ENCODE measurements around the gene LYAR.

LYAR gene, protein sequence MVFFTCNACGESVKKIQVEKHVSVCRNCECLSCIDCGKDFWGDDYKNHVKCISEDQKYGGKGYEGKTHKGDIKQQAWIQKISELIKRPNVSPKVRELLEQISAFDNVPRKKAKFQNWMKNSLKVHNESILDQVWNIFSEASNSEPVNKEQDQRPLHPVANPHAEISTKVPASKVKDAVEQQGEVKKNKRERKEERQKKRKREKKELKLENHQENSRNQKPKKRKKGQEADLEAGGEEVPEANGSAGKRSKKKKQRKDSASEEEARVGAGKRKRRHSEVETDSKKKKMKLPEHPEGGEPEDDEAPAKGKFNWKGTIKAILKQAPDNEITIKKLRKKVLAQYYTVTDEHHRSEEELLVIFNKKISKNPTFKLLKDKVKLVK
- 26.1 reads per million, percentile 53 among the genes with 10 or more reads in this experiment for total RNA-seq

DNA sequence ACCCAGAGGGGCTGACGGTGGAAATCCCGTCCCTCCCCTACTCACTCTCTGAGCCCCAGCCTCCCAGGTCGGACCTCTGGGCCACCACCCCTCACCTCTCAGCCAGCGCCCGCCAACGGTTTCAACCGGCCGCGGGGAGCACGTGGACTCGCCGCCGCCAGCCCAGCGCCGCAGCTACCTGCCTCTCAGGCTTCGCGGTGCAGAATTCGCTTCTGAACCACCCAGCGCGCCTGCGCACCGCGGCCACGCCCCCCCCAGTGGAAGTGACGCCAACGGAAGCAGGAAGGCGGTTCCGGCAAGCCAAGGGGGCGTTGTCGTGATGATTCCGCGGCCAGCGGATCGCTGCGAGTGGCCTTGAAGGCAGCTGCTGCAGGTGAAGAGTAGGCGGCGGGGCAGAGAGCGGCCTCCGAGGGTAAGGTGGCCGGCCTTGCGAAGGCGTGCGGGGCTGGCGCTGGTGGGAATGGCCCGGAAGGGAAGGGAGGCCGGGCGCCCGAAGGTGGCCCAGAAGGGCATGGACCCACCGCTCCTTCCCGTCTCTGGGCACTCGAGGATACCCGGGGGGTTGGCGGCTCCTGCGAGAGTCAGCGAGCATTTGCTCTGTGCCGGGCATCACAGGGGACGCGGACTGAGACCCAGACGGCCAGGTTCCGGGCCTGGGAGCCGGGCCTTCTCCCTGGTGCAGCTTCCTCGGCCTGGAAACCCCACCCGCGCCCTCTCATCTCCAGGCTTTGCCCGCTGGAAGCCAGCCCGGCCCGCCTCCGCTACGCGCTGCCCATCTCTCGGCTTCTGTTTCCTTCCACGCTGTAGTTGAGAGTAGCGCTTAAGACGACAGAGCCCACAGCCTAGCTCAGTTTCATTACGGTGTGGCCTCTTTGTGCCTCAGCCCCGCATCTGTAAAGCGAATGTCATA lies at the start of gene LYAR, which contains the start of gene ZBTB49:
LYAR (minus strand) TSS at position 214 of the 910 bp plus-strand sequence. CDS start 6,412 bp downstream, outside the sequence.
ZBTB49 (plus strand) TSS at position 311 of the 910 bp plus-strand sequence. CDS start 9,695 bp downstream, outside the sequence.
- DNase-seq, result peak; percentile 96

DNA sequence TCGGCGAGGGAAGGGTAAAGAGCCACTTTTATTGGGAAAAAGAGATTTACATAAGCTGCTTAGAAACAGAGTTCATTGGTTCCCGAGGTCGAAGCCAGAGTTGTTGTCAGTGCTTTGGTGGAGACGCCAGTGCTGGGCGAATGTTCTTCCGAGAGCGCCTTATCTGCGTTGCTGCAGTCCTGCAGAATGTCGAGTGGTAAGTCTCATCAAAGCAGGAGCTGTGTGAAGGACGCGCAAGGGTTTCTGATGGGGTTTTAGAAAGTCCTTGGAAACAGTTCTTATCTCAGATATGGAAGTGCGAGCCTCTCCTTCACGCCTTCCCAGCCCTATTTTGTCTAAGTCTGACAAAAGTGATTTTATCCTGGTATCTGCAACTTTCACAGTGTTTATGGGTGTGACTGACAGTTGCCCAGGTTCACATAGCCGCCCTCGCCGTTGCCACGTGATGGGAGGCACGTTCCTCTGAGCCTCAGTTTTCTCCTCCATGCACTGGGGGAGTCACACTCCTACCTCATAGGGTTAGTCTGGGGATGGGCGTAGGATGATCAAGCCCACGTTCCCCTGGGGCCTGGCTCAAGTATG lies 49.6 kb upstream of the LYAR start:
- DNase-seq, result no peak

DNA sequence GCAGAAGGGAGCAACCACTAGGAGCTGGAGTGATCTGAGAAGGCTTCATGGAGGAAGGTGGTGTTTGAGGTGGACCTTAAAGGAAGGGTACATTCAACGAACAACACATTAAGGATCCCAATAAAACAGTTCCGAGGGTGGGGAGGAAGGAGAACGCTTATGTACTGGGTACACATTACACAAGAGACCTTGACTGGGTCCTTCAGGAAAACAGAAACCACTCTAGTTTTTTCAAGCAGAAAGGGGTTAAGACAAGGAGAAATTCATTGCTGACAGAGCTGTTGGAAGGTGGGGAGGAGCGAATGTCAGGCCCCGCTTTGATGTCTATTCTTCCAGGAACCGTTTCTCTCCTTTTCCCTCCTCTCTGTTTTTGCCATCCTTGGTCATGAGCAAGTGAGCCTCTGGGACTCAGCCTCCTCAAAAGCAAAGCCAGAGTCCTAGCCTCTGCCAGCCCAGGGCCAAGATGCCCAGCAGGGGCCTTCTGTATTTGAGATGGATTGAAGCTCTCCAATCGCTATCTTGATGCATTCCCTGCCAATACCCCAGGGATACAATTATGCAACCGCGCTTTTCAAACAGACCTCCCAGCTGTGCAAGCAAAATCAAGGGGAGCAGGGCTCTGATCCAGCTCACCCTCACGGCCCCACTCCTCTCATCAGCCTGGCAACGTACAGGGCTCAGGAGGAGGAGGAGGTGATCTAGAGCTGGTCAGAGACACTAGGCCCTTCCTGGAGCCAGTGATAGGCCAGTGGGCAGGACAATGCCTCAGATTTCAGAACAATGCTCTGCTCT lies 48.5 kb upstream of the LYAR start:
- no peak for DNase-seq

DNA sequence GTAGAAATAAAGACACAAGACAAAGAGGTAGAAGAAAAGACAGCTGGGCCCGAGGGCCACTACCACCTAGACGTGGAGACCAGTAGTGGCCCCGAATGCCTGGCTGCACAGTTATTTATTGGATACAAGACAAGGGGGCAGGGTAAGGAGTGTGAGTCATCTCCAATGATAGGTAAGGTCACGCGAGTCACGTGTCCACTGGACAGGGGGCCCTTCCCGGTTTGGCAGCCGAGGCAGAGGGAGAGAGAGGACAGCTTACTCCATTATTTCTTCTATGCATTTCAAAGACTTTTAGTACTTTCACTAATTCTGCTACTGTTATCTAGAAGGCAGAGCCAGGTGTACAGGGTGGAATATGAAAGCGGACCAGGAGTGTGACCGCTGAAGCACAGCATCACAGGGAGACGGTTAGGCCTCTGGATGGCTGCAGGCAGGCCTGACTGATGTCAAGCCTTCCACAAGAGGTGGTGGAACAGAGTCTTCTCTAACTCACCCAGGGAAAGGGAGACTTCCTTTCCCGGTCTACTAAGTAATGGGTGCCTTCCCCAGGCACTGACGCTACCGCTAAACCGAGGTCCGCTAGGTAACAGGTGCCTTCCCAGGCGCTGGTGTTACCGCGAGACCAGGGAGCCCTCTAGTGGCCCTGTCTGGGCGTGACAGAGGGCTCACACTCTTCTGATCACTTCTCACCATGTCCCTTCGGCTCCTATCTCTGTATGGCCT lies 45.0 kb upstream of the LYAR start:
- peak; percentile 66 for DNase-seq

DNA sequence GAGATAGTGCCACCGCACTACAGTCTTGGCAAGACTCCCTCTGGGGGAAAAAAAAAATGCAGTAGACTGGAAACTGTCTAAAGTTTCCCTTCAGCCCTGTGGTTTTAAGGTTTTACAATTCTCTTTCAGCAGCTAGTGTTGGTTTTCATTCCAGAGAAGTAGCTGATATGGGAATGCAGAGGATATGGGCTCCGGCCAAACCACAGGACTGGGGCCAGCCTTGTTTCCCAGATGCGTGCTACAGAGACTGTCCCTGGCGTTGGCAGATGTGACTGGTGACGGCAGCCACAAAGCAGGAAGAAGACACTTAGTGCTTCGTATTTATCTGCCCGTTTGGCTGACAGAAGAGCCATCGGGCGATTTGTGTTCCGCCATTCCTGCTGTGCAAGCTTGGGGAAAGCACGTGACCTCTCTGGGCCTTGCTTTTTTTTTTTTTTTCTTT lies 43.3 kb upstream of the LYAR start:
- no peak for DNase-seq

DNA sequence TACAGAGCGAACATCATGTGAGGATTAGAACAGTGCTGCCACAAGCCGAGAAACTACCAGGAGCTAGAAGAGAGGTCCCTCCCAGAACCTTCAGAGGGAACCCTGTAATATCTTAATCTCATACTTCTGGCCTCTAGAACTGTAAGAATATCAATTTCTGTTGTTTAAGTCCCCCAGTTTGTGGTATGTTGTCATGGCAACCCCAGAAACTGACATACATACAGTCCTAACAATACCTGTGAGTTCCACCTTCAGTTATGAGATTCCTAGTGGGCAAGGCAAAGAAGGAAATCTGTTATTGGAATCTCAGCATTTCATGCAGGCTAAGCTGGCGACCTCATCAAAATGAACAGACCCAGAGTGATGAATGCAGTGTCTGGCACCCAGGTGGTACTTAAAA lies 42.6 kb upstream of the LYAR start:
- no peak for DNase-seq

DNA sequence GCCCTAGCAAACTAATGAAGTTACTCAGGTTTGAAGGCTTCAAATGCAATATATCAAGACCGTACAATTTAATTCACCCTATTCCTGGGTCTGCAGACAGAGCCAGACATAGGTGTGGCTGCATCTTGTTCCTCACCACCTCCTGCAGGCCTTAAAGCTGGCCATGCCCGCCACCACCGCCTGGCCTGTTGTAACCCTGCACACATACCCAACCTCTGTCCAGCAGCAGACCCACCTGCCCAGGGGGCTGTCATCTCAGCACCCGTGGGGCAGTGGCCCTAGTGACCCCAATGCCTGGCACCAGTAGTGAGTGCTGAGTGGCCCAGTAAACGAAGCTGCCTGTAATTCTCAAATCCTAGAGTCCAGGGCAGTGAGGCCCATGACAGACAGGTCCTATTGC lies 40.8 kb upstream of the LYAR start:
- no peak for DNase-seq

DNA sequence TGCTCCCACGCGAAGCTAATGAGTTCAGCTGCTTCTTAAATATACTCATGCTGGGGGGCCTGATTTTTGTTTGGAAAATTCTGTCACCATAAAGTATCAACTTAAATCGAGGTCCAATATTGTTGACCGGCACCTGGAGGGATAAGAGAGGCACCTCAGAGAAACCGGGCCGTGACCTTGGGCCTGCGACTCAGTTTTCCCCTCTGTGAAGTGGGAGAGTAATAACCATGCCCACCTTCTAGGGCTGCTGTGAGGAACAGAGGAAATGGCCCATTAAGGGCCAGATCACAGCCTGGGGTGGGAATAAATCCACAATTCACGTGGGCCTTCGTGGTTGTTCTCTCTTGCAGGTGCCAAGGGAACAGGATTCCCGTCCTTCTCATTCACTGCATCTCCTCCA lies 39.5 kb upstream of the LYAR start:
- no peak for DNase-seq

DNA sequence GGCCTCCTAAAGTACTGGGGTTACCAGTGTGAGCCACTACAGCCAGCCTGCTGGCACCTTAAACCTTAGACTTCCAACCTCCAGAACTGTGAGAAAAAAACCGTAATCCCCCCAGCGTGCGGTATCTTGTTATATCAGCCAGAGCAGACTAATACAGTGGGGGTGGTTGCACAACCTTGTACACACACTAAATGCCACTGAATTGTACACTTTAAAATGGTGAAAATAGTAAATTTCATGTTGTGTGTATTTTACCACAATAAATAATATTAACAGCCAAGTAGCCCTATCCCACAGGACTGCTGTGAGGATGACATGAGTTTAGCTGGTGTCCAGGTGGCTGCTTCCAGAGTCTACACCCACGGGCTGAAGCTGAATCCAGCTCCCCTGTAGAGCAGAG lies 38.9 kb upstream of the LYAR start:
- no peak for DNase-seq

DNA sequence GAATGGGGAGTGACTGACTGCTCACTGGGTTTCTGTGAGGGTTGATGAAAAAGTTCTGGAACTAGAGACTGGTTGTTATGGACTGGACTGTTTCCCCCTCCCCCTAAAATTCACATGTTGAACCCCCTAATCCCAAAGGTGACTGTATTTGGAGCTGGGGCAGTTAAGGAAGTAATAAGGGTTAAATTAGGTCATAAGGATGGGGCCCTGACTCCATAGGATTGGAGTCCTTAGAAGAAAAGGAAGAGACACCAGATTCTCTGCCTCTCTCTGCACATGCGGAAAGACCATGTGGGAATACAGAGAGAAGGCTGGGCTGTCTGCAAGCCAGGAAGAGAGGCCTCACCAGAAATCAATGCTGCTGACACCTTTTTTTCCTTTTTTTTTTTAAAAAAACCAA lies 38.3 kb upstream of the LYAR start:
- no peak for DNase-seq

DNA sequence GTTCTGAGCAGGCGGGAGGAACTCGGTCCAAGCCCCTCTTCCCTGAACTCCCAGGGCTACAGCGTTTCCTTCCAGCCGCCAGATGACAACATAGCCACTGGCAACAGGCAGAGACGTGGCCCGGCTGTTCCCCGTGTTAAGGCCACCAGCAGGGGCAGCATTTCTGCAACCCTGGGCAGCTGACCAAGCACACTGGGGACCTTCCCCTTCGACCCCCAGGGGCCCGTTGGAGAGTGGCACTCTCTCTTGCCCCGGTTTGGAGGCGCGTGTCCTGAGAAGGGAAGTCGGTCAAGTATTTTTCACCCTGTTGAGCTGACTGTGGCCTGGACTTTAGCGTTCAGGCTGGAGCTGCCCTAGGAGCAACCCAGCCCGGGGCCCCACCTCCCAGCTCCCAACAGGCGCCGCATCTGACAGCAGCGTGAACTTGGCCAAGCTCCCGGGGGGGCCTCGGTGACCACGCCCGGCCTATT lies 37.7 kb upstream of the LYAR start:
- DNase-seq, result no peak

DNA sequence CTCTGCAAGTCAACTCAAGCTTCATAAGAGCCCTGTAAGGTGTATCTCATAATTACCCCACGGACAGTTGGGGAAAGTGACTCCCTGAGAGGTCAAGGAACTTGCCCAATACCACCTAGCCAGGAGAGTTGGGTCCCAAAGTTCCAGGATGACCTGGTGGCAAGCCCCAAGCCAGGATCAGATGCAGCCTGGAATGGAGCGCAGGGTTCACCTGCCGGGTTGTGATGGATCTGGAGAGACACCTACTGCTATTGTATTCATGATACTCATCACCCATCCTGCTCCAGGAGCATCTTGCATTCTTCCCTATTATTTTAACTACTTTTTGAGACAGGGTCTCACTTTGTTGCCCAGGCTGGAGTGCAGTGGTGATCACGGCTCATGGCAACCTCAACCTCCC lies 36.2 kb upstream of the LYAR start:
- no peak for DNase-seq

DNA sequence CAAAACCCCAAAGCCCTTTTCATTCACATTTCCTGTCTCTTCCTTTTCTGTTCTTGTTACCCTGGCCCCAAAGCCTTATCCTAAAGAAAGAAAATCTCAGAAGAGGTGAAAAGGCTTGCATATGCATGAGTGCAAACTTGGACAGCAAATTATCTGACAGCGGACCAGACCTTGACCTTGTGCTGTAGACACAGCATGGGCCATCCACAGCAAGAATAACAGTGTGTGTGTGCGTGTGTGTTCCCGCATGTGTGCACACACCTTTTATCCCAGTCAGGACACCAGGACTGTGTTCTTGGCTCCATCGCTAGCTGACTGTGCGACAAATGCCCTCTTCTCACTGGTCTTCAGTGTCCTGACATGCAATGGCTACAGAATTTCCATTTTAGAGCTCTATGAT lies 35.4 kb upstream of the LYAR start:
- no peak for DNase-seq

DNA sequence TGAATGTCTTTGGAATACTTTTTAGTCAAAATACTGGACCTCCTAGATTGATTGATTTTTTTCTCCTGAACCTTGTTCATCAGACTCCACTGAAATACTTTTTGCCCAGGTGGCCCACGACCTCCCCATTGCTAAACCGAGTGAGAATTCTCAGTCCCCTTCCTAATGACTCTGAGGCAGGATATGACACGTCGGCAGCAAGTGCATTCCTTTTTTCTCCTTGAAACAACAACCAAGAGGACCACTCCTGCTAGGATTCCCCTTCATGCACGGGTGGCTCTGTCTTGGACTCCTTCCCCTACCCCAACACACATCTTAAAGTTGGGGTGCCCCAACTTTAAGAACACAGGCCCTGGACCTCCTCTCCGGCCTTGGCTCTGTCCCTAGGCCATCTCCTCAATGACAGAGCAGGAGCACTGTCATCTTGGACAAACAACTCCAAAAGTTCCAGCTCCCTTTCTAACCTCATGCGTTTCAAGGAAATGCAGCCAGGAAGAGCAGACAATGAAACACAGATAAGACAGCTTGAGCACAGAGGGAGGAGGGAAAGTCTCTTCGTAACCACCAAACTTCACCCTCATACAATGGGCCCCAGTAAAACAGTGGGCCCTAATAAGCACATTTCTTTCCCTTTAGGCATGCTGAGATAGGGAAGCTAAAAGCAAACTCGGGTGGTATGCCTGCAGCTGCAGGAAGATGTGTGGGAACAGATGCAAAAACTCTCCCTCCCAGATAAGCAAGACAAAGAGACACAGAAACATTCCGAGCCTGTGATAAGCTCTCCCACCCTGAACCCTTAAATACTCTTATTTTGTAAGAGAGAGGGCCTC lies 34.0 kb upstream of the LYAR start:
- DNase-seq, result no peak

DNA sequence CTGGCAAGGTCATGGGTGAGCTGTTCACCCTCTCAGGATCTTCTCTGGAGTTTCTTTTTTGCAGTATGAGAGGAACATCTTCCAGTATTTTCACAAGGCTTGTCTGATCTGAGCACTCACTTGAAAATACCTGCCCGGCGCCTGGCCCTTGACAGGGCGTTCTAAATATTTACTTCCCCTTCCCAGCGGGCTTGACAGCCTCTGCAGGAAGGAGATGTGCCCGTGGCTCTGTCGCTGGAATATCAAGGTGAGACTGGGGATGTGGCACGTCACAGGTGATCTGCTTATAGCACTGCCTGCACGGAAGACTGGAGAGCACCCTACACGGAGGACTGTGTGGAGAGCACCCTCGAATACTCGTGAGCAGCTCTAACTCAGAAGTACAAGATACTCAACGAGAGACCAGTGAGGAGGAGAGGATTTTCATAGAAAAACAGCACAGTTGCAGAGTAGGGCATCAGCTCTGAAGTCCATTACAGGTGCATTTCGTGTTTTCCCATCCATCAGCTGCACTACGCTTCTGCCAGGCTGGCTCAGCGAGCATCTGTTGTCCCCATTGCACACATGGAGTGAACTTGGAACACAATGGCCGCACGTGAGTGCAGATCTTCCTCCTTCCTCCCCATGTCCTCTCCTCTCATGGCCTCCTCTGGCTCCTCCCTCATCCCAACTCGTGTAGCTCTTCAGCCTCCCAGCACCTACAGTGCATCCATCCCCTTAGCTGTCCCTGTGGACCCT lies 32.2 kb upstream of the LYAR start:
- no peak for DNase-seq

DNA sequence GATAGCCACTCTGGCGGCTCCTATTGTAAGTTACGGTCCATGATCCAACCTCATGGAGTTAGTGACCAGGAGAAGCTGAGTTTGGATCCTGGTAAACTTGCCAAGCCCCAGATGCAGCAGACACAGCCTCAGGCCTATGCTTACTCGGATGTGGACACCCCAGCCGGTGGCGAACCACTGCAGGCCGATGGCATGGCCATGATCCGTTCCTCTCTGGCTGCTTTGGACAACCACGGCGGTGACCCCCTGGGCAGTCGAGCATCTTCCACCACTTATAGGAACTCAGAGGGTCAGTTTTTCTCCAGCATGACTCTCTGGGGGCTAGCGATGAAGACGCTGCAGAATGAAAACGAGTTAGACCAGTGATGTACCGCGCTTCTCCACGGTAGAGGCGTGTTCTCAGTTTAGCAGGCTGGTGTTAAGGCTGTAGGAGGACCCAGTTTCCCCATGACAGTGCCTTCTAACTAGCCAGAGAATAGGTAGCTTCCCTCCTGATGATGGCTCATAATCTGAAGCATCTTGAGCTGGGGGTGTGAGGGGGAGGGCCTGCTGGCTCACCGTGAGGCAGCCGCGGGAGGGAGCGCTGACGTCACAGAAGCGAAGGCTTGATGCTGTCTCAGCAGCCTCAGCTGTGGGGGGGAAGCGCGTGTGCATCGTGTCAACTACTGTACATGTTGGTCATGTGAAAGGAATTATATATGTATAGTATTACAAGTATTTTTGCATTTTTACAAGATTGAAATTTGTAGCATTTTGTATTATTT lies 31.2 kb upstream of the LYAR start:
- no peak for DNase-seq

DNA sequence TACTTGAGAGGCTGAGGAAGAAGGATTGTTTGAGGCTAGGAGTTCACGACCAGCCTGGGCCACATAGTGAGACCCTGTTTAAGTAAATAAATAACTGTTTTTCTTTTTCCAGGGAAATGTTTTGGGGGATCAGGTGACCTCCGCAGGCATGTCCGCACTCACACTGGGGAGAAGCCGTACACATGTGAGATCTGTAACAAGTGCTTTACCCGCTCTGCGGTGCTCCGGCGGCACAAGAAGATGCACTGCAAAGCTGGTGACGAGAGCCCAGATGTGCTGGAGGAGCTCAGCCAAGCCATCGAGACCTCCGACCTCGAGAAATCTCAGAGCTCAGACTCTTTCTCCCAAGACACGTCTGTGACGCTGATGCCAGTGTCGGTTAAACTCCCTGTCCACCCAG lies 30.6 kb upstream of the LYAR start:
- DNase-seq, result no peak

DNA sequence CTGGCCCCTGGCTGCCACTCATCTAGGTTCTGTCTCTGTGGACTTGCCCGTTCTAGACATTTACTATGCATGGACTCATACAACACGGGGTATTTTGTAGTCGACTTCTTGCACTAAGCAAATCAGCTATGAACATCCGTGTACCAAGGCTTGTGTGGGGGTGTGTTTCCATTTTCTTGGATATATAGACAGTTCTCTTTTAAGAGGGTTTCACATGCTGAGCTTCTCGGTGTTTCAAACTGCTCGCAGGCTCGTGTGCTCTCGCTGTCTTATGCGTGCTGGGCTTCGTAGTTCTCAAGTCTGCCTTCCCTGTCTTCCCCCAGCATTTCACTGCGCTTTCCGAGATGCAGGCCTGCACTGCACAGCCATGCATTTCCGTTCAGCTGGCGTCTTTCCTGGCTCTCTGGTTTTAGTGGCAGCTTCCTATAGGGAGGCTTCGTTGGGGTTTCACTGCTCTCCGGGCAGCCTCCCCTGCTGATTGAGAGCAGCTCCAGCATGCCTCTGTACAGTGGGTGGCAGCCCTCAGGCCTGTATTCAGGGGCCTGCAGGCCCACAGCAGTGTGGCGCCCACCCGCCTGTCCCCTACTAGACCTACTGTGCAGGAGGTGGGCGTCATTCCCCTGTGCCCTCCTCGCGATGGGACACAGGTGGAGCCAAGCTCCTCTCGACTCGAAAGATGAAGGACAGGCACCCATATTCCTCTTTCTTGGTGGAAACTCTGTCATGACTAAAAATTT lies 27.7 kb upstream of the LYAR start:
- DNase-seq, result no peak

DNA sequence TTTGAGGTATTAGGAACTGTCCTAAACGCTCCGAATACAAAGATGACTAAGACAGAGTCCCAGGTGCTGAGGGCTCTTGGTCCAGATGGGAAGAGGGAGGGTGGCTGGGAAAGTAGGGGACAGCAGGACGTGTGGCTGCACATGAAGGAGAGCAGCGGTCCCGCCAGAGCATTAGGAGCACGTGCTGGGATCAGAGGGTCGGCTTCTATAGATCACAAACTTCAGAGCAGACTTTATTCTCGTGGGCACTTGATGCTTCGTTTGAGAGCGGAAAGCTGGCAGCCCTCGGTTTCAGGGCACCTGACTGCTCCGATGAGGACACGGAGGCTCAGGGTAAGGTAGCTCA lies 26.2 kb upstream of the LYAR start:
- no peak for DNase-seq

All from effector CD4-positive, alpha-beta T cell (primary cell).